GM19193 (cell line): ENCODE measurements around the gene TRAF3IP1.

Experiments used
- POLR2A ChIP-seq: IDR thresholded peaks from 4 replicates; pipeline ENCODE4 v1.6.1; 2011; ENCODE audit not compliant: insufficient read depth, insufficient read length; ENCODE audit errors: extremely low read depth

The TRAF3IP1 gene

GRCh38 chr2:238320246-238320647 is at the start of gene TRAF3IP1:
Gene TRAF3IP1, plus strand, starts transcription at chr2:238320518. Its CDS starts 145 bp downstream, at chr2:238320663.
- TF ChIP-seq POLR2A = no peak

GRCh38 chr2:238270606-238271005 is 49.7 kb upstream of the TRAF3IP1 start:
- no peak for TF ChIP-seq POLR2A

- TF ChIP-seq POLR2A = no peak
Measured at GRCh38 chr2:238271061-238271554, 49.2 kb upstream of the TRAF3IP1 start.

GRCh38 chr2:238272156-238272555 is 48.2 kb upstream of the TRAF3IP1 start:
- TF ChIP-seq POLR2A = no peak

GRCh38 chr2:238274152-238274865 is 46.0 kb upstream of the TRAF3IP1 start:
- TF ChIP-seq POLR2A = no peak

GRCh38 chr2:238277695-238278094 is 42.6 kb upstream of the TRAF3IP1 start:
- no peak for TF ChIP-seq POLR2A

GRCh38 chr2:238278626-238279323 is 41.5 kb upstream of the TRAF3IP1 start:
- TF ChIP-seq POLR2A = no peak

- TF ChIP-seq POLR2A = no peak
Measured at GRCh38 chr2:238279324-238279682, 41.0 kb upstream of the TRAF3IP1 start.

GRCh38 chr2:238280083-238280825 is 40.1 kb upstream of the TRAF3IP1 start:
- TF ChIP-seq POLR2A = no peak

GRCh38 chr2:238281826-238282480 is 38.4 kb upstream of the TRAF3IP1 start:
- TF ChIP-seq POLR2A = no peak

- TF ChIP-seq POLR2A = no peak
Measured at GRCh38 chr2:238282861-238283738, 37.2 kb upstream of the TRAF3IP1 start.

GRCh38 chr2:238284802-238285515 is 35.4 kb upstream of the TRAF3IP1 start:
- TF ChIP-seq POLR2A = no peak

- no peak for TF ChIP-seq POLR2A
Measured at GRCh38 chr2:238285653-238286082, 34.6 kb upstream of the TRAF3IP1 start.

- no peak for TF ChIP-seq POLR2A
Measured at GRCh38 chr2:238286095-238286494, 34.2 kb upstream of the TRAF3IP1 start.

- no peak for TF ChIP-seq POLR2A
Measured at GRCh38 chr2:238286551-238286950, 33.8 kb upstream of the TRAF3IP1 start.
